ENCODE data around the gene ELP1. TPM values are rescaled to one million over a fixed set of nuclear protein-coding genes. Genes with fewer than 3 reads are reported as not detected.
"Not testable (repeated sequence)": the region's sequence is repeated elsewhere in the genome, so short reads cannot be mapped to it uniquely, and the experiment has no call there.

Gene ELP1
- polyA plus RNA-seq, 1 experiment, result 29.9 TPM

DNA sequence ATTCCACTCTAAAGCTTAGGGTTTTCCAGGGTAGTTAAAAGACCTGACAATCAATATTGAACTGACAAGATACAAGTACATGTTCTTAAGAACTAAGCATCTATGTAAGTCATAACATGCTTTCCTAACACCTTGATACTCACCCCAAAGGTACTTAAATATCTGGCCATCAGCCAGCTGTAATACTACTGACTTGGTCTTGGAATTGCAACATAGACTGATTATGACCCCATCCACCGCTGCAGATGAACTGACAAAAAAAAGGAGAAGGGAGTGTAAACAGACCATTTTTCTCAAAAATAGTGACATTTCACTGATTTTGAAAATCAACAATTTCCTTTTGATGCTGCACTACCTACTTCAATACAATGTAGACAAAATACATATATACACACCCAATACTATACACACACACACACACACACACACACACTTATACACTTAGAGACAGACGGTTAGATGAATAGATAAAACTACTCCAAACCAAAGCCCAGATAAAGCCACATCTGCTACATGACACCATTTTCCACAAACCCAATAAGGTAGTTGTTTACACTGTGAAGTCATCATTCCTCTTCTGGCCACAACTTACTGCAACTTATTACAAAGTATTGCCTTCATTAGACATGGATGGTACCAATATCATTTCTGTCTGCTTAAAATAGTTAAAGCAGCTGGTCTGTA lies 30.4 kb downstream of the ELP1 start:
- no peak overlapping the region for H3K27ac ChIP-seq (ENCODE audit: low read depth, low read length)
- no peaks in the 10 kb centered on the region for H3K27me3 ChIP-seq (ENCODE audit: control insufficient read depth, insufficient read depth, low read length)
- no peaks in the 10 kb centered on the region for H3K9me3 ChIP-seq (ENCODE audit: control insufficient read depth, insufficient read depth, low read length)
- DNase-seq (ENCODE audit: low read depth, low spot score), result no peak
- CTCF ChIA-PET, result no interaction called here
- POLR2A ChIA-PET, result no interaction called here
- TF ChIP-seq CTCF (IDR thresholded peaks at IDR 0.05; ENCODE audit: low read depth, low read length), result no peak
- no peak overlapping the region for H3K4me3 ChIP-seq (ENCODE audit: low read depth, low read length)

- POLR2A ChIA-PET, result no interaction called here
- no peak for TF ChIP-seq CTCF (IDR thresholded peaks at IDR 0.05; ENCODE audit: low read depth, low read length)
- no peaks in the 10 kb centered on the region for H3K9me3 ChIP-seq (ENCODE audit: control insufficient read depth, insufficient read depth, low read length)
- no peaks in the 10 kb centered on the region for H3K27me3 ChIP-seq (ENCODE audit: control insufficient read depth, insufficient read depth, low read length)
- CTCF ChIA-PET, result no interaction called here
- no peak overlapping the region for H3K27ac ChIP-seq (ENCODE audit: low read depth, low read length)
- DNase-seq (ENCODE audit: low read depth, low spot score), result no peak
- H3K4me3 ChIP-seq (ENCODE audit: low read depth, low read length), result no peak overlapping the region
Observed at GRCh38 chr9:108900176-108900575, 33.7 kb downstream of the ELP1 start.

DNA sequence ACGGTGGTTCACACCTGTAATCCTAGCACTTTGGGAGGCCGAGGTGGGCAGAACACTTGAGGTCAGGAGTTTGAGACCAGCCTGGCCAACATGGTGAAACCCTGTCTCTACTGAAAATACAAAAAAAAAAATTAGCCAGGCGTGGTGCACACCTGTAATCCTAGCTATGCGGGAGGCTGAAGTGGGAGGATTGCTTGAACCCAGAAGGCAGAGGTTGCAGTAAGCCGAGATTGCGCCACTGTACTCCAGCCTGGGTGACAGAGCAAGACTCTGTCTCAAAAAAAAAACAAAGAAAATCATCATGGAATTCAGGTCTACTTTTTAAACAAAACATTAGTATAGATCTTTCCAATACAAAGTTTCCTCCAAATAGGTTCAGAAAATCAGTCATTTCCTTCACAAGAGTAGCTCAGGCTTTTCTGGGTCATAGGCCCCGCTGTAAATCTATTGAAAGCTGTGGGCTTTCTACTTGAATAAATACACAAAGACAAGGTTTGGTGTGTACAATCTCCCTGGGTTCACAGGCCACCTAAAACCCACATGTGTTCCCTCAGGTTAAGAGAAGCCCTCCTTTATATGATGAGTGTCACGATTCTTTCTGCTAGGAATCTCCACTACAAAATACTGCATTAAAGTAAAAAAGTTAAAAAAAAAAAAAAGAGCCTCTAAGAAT lies 34.8 kb downstream of the ELP1 start:
- H3K27ac ChIP-seq (ENCODE audit: low read depth, low read length); H3K9me3 ChIP-seq (ENCODE audit: control insufficient read depth, insufficient read depth, low read length); POLR2A ChIA-PET; CTCF ChIA-PET; H3K4me3 ChIP-seq (ENCODE audit: low read depth, low read length); DNase-seq (ENCODE audit: low read depth, low spot score); H3K27me3 ChIP-seq (ENCODE audit: control insufficient read depth, insufficient read depth, low read length): not testable (repeated sequence)

DNA sequence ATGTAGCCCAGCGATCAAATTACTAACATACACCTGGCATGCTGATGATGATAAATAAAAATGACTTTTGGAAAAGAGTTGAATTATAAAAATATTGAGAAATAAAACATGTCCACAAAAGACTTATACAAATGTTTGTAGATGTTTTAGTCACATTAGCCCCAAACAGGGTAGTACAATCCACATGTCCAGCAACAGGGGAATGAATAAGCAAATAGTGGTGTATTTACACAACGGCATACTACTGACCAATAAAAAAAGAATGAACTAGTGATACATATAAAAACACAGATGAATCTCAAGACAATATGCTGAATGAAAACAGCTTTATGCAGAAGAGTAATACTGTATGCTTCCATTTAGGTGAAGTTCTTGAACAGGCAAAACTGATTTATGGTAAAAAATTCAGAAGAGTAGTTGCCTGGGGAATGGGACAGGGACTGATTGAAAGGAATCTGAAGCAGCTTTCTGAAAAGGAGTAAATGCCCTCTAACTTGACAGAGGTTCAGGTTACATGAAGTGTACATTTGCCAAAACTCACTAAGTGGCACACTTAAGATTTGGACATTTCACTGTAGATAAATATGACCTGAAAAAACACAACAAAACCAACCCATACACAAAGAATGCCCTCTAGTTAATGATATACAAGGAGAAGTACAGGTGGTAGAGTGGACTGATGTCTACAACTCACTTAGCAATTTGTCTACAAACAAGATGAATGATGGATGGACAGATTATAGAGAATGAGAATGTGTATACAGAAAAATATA lies 36.4 kb downstream of the ELP1 start:
- no peak for DNase-seq (ENCODE audit: low read depth, low spot score)
- Histone ChIP-seq H3K27me3 (ENCODE audit: control insufficient read depth, insufficient read depth, low read length) (no peaks in the 10 kb centered on the region), H3K9me3 (ENCODE audit: control insufficient read depth, insufficient read depth, low read length) (no peaks in the 10 kb centered on the region), H3K27ac (ENCODE audit: low read depth, low read length) (no peak overlapping the region), H3K4me3 (ENCODE audit: low read depth, low read length) (no peak overlapping the region)
- CTCF ChIA-PET, result no interaction called here
- TF ChIP-seq CTCF (IDR thresholded peaks at IDR 0.05; ENCODE audit: low read depth, low read length), result no peak
- POLR2A ChIA-PET, result no interaction called here

GRCh38 chr9:108894225-108894997 lies 39.5 kb downstream of the ELP1 start:
- TF ChIP-seq CTCF (IDR thresholded peaks at IDR 0.05; ENCODE audit: low read depth, low read length), result no peak
- Histone ChIP-seq H3K9me3 (ENCODE audit: control insufficient read depth, insufficient read depth, low read length) (no peaks in the 10 kb centered on the region), H3K27ac (ENCODE audit: low read depth, low read length) (no peak overlapping the region), H3K4me3 (ENCODE audit: low read depth, low read length) (no peak overlapping the region), H3K27me3 (ENCODE audit: control insufficient read depth, insufficient read depth, low read length) (no peaks in the 10 kb centered on the region)
- CTCF ChIA-PET, result no interaction called here
- POLR2A ChIA-PET, result no interaction called here
- DNase-seq (ENCODE audit: low read depth, low spot score), result no peak
